ENCODE results near the gene SH3BGRL.

GRCh38 chrX:81336455-81337152 lies 134.7 kb downstream of the SH3BGRL start:
- TF ChIP-seq CTCF (IDR thresholded peaks at IDR 0.05), result no peak
- TF ChIP-seq EP300 (IDR thresholded peaks at IDR 0.05; ENCODE audit: borderline replicate concordance in 1 of 2, low read depth in 1 of 2, low read length in 1 of 2), result no peak
- no peak for TF ChIP-seq EZH2phosphoT487 (IDR thresholded peaks at IDR 0.05; ENCODE audit: borderline replicate concordance, low read depth)
- TF ChIP-seq MAX (IDR thresholded peaks at IDR 0.05; ENCODE audit: low read depth), result no peak
- no peak for TF ChIP-seq GATA2 (CRISPR knock-in tag; IDR thresholded peaks at IDR 0.05)
- TF ChIP-seq USF2 (IDR thresholded peaks at IDR 0.05; ENCODE audit: borderline replicate concordance, low read depth, low read length), result no peak
- no peak for TF ChIP-seq SIN3A (IDR thresholded peaks at IDR 0.05; ENCODE audit: borderline replicate concordance, low read depth, low read length)
- no peak for TF ChIP-seq POLR2AphosphoS5 (IDR thresholded peaks at IDR 0.05; ENCODE audit: low read depth, low read length)
- no peak for TF ChIP-seq YY1 (IDR thresholded peaks at IDR 0.05; ENCODE audit: low read depth)

All from SK-N-SH (cell line).